Astrocyte of the cerebellum (primary cell): ENCODE data around the gene CORO2A.

ENCODE experiments used
- DNase-seq: peaks from one replicate; pipeline ENCODE4 v3.0.0-alpha.2; 2011; ENCODE audit warnings: low read depth
- H3K4me3 ChIP-seq: 2 replicates; pipeline ENCODE4 v1.5.1; 2011; ENCODE audit warnings: mild to moderate bottlenecking, low read depth, low read length, moderate library complexity
- in situ Hi-C: cut with HindIII; loops from 2 replicates; pipeline ENCODE4 v1.10.0; 2017; ENCODE audit warnings: low sequenced_read_pairs
- TF ChIP-seq, protein P1 (sequence below): IDR thresholded peaks from 2 replicates; pipeline ENCODE4 v1.5.1; 2012; ENCODE audit warnings: low read length, low read depth, moderate library complexity, mild to moderate bottlenecking; ENCODE audit errors: missing control alignments

CORO2A gene

GRCh38 chr9:98228392-98229089, 36.1 kb upstream of the CORO2A start:
- in situ Hi-C loops, result no loop called here
- no peak overlapping the region for H3K4me3 ChIP-seq
- TF ChIP-seq, protein P1, sequence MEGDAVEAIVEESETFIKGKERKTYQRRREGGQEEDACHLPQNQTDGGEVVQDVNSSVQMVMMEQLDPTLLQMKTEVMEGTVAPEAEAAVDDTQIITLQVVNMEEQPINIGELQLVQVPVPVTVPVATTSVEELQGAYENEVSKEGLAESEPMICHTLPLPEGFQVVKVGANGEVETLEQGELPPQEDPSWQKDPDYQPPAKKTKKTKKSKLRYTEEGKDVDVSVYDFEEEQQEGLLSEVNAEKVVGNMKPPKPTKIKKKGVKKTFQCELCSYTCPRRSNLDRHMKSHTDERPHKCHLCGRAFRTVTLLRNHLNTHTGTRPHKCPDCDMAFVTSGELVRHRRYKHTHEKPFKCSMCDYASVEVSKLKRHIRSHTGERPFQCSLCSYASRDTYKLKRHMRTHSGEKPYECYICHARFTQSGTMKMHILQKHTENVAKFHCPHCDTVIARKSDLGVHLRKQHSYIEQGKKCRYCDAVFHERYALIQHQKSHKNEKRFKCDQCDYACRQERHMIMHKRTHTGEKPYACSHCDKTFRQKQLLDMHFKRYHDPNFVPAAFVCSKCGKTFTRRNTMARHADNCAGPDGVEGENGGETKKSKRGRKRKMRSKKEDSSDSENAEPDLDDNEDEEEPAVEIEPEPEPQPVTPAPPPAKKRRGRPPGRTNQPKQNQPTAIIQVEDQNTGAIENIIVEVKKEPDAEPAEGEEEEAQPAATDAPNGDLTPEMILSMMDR, result no peak
- DNase-seq, result no peak

DNA sequence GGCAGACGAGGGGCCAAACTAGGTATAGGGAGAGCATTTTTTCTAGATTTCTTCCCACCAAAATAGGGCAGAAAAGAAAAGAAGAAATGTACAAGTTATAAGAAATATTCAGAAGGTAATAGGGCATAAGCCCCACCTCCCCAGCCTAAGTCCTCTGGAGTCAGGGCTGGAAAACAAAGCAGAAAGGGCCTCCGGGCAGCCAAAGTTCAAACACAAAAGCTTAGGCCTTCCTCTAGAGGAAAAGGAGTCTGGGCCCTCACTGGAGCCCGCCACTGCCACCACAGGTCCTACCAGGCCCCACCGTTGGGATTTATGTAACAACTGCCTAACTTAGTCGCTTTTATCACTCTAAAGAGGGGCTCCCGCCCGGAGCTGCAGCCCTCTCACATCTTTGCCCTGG, 35.4 kb upstream of the CORO2A start:
- DNase-seq, result no peak
- TF ChIP-seq, protein P1, result no peak
- in situ Hi-C loops, result no loop called here
- no peak overlapping the region for H3K4me3 ChIP-seq

GRCh38 chr9:98226957-98227356, 34.5 kb upstream of the CORO2A start:
- in situ Hi-C loops, result no loop called here
- TF ChIP-seq, protein P1, result no peak
- DNase-seq, result no peak
- H3K4me3 ChIP-seq, result no peak overlapping the region

DNA sequence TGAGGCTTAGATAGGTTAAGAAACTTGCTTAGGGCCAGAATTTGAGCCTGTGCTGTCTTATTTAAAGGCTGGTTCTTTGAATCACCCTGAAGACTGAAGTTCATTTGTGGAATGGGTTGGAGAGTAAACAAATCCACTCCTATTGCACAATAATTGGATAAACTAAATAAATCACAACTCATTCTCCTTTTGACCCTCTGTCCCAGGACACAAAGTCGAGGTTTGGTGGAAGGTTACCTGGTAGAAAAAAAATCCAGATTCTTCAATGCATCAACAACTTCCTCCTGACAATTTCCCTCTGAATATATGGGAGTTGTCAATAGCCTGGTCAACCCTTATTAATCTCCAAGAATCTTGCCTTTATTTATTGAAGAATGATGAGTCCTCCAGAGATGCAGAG, 34.1 kb upstream of the CORO2A start:
- no peak for DNase-seq
- in situ Hi-C loops, result no loop called here
- H3K4me3 ChIP-seq, result no peak overlapping the region
- TF ChIP-seq, protein P1, result no peak

DNA sequence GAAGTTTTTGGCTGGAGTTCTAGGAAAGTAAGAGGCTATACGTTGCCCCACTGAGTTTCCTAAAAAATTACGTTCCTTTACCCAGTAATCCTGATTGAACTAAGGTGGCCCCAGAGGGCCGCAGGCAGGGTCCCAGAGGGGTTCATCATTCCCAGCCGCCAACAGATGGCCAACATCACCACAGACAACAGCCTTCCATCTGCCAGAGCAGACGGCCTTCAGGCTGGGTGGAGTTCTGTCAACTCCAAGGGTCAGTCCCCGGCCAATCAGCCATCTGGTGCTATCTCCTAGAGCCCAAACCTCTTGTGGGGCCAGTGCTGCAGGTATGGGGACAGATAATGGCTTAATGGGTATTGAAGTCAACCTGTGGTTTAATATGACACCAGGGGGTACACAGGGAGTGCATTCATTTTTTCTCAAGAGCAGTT, 32.6 kb upstream of the CORO2A start:
- no peak for DNase-seq
- no peak overlapping the region for H3K4me3 ChIP-seq
- in situ Hi-C loops, result no loop called here
- TF ChIP-seq, protein P1, result no peak

DNA sequence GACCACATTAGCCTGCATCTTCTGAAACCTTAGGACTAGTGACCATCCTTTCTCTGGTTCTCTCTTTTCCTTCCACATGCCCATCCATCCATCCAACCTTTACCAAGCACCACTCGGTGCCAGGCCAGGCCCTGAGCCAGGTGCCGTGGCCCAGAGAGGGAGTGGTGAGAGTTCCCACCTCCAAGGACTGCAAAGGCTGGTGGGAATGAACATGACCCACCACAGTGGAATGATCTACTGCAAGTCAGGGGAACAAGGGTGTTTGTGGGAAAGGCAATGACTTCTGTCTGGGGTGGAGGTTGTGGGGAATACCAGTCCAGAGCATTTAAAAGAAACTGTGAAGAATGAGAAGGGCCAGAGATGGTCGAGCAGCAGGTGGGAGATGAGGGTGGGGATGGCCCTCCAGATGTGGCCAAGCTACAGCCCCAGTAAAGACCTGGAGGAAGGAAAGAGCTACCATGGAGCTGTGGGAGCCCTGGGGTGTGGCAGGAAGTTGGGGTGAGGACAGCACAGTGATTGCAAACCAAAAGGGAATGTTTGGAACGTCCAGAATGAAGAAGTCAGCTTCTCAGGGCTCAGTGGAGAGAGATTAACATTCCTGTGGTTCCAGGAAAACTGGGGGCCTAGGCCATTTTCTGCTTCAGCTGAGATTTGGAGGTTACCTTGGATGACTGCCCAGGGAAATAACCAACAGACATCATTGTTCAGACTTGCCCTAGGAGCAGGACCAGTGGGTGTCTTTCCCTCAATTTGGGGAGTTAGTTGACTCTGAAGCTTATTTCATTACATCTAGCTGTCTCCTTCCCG, 30.7 kb upstream of the CORO2A start:
- H3K4me3 ChIP-seq, result no peak overlapping the region
- in situ Hi-C loops, result no loop called here
- peak; percentile 99 for DNase-seq
- TF ChIP-seq, protein P1, result no peak
